DND-41 (cell line): ENCODE data around the gene VAV2.

Experiments used
- CTCF ChIP-seq: IDR thresholded peaks from 2 replicates; pipeline ENCODE4 v1.5.1; 2012; ENCODE audit warnings: borderline replicate concordance, low read length, moderate library complexity, mild to moderate bottlenecking; ENCODE audit not compliant: poor library complexity, severe bottlenecking; ENCODE audit errors: extremely low read depth
- EZH2 ChIP-seq: IDR thresholded peaks from 3 replicates; pipeline ENCODE4 v1.6.1; 2012; ENCODE audit warnings: borderline replicate concordance, low read depth, mild to moderate bottlenecking, moderate library complexity, low read length, inconsistent platforms; ENCODE audit not compliant: severe bottlenecking

GRCh38 chr9:133830711-133831110, 161.4 kb downstream of the VAV2 start:
- TF ChIP-seq CTCF: no peak
- TF ChIP-seq EZH2: no peak
